ENCODE data around the gene FAM217B. TPM values are rescaled to one million over a fixed set of nuclear protein-coding genes. Genes with fewer than 3 reads are reported as not detected.

FAM217B gene
- total RNA-seq, 4 donors from 2014 or later: 3.7 to 16.6 (median 5.7) TPM

- DNase-seq (ENCODE audit: low spot score) (no peak), ATAC-seq (ENCODE audit: low FRiP score) (no peak)
- no peak for TF ChIP-seq CTCF (IDR thresholded peaks at IDR 0.05)
These were observed 27.6 kb upstream of the FAM217B start for GRCh38 chr20:59912609-59913008.

GRCh38 chr20:59920944-59921343, 19.2 kb upstream of the FAM217B start:
- DNase-seq (ENCODE audit: low spot score) (no peak), ATAC-seq (ENCODE audit: low FRiP score) (no peak)
- TF ChIP-seq CTCF (IDR thresholded peaks at IDR 0.05): no peak

- DNase-seq (ENCODE audit: low spot score) (no peak), ATAC-seq (ENCODE audit: low FRiP score) (no peak)
- no peak for TF ChIP-seq CTCF (IDR thresholded peaks at IDR 0.05)
These were observed 16.7 kb upstream of the FAM217B start for GRCh38 chr20:59923514-59923913.

GRCh38 chr20:59925359-59925758, 14.8 kb upstream of the FAM217B start:
- TF ChIP-seq CTCF (IDR thresholded peaks at IDR 0.05): no peak
- DNase-seq (ENCODE audit: low spot score): no peak
- ATAC-seq (ENCODE audit: low FRiP score): no peak

GRCh38 chr20:59925899-59926298, 14.3 kb upstream of the FAM217B start:
- no peak for ATAC-seq (ENCODE audit: low FRiP score)
- DNase-seq (ENCODE audit: low spot score): no peak
- TF ChIP-seq CTCF (IDR thresholded peaks at IDR 0.05): no peak

GRCh38 chr20:59931511-59932312, 8.5 kb upstream of the FAM217B start:
- no peak for DNase-seq (ENCODE audit: low spot score)
- no peak for ATAC-seq (ENCODE audit: low FRiP score)
- TF ChIP-seq CTCF (IDR thresholded peaks at IDR 0.05): no peak

- no peak for ATAC-seq (ENCODE audit: low FRiP score)
- no peak for TF ChIP-seq CTCF (IDR thresholded peaks at IDR 0.05)
- no peak for DNase-seq (ENCODE audit: low spot score)
These were observed 7.4 kb upstream of the FAM217B start for GRCh38 chr20:59932616-59933295.
